HG02852 (cell line): ENCODE results near the gene RNF4.
"Not testable (repeated sequence)": the region's sequence is repeated elsewhere in the genome, so short reads cannot be mapped to it uniquely, and the experiment has no call there.

Experiments
- ATAC-seq: cut with Tn5 transposase; IDR thresholded peaks from one replicate; pipeline ENCODE4 v1.9.1; 2021; ENCODE audit warnings: mild to moderate bottlenecking, moderate library complexity; ENCODE audit not compliant: unreplicated experiment

RNF4 gene, protein sequence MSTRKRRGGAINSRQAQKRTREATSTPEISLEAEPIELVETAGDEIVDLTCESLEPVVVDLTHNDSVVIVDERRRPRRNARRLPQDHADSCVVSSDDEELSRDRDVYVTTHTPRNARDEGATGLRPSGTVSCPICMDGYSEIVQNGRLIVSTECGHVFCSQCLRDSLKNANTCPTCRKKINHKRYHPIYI

DNA sequence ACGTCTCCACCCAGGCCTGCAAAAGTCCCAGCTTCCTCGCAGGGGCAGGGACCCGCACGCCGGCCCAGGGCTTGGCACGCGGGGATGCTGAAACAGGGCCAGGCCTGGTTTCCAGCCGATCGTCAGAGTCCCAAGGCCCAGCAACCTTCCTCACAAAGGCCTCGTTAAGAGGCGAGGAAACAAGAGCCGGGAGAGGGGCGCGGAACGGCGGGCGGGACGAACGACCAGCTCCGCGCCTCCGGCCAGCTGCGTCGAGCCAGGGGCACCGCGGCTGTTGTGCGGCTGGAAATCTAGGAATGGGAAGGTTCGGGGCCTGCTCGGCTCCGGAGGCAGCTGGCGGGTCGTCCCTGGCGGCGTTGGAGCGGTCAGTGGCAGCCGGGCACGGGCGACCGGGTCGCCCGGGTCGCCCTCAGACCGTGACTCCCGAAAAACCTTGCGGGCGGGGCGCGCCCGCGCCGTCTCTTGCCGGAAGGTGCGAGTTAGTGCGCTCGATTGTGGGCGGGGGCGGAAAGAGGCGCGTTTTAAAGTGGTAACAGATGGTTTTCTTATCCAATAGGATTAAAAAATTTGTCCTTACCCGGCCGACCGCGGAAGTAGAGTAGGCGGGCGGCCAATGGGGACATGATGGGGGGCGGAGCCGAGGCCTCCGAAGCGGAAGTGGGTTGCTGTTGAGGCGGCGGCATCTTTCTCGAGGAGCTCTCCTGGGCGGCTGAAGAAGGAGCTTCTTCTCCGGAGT lies at the start of gene RNF4:
Gene RNF4, plus strand, starts transcription at position 651 of the 736 bp plus-strand sequence. CDS start 21,388 bp downstream, outside the sequence.
- peak; percentile 75 for ATAC-seq

DNA sequence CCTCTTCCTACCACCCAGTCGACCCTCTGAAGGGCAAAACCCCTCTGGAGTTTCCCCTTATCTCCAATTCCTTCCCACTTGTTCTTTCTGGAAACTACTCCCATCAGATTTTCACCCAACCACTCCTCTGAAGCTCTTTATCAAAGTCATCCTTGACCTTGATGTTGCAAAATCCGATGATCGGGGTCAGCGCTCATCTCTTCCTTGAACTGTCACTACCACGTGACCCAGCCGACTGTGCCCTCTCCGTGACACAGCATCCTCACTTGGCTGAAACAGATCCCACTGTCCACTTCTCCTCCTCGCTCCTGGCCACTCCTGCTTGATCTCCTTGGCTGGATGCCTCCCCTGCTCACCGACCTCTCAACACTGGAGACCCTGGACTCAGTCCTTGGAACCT lies 49.1 kb upstream of the RNF4 start:
- no peak for ATAC-seq

DNA sequence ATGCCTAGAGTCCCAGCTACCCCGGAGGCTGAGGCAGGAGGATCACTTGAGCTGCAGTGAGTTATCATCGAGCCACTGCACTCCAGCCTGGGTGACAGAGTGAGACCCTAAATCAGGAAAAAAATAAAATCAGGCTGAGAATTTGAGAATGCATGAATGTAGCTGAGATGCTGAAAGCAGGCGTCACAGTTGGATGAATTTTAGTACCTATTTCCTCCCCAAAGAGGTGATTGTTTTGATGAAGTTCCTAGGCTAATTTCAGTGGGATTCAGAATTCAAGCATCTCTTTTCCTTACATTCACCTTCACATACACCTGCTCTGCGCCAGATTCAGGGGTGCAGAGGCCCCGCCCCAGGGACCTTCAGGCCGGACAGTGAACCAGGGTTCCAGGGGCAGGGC lies 47.0 kb upstream of the RNF4 start:
- ATAC-seq: no peak

DNA sequence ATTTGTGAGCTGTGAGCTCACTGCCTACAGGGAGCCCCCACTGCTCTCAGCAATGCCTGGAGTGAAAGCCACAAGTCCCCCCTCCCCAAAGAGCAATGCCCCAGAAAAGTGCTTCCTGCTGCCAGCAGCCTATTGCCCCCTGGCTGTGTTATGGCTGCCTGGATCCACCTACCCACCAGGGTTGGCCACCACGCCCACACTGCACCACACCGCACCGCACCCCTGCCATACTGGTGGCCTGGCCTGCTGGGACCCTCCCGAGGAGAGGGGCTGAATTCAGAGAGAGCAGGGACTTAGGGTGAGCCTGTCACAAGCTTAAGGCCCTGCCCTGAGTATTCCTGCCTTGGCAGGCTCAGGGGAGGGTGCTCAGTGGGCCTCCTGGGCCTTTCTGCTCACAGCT lies 45.8 kb upstream of the RNF4 start:
- no peak for ATAC-seq

DNA sequence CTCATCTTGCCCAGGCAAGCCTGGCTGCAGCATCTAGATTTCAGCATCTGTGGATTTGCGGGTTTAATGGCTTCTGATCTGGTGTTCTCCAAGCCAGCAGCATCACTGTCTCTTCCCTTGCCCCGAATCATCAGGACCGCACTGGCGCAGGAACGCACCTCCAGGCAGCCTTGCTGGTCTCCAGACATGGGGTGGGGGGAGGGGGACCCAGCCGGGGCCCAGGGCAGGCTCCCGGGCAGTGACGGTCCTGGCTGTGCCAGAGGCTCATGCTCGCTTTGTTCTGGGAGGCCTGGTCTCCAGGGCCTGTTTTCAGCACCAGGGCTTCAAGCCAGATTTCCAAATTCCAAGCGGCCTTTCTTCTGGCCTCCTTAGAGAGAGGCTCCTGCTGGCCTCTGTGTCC lies 45.2 kb upstream of the RNF4 start:
- ATAC-seq: no peak

DNA sequence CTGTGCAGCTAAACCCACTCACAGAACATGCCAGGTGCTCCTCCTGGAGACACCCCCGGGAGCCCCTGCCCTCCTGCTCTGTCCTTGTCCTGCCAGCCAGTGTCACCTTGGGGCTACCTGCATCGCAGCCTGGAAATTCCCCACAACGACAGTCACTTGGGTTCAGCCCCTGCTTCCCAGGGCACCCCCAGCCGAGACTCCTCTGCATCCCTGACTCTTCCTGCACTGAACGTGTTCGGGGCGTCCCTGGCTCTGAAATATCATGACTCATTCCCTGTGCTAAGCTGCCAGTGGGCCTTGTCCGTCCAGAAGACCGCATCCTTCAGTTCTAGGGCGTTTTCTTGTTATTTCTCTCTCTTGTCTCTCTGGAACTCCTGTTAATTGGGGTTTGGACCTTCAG lies 44.3 kb upstream of the RNF4 start:
- no peak for ATAC-seq

DNA sequence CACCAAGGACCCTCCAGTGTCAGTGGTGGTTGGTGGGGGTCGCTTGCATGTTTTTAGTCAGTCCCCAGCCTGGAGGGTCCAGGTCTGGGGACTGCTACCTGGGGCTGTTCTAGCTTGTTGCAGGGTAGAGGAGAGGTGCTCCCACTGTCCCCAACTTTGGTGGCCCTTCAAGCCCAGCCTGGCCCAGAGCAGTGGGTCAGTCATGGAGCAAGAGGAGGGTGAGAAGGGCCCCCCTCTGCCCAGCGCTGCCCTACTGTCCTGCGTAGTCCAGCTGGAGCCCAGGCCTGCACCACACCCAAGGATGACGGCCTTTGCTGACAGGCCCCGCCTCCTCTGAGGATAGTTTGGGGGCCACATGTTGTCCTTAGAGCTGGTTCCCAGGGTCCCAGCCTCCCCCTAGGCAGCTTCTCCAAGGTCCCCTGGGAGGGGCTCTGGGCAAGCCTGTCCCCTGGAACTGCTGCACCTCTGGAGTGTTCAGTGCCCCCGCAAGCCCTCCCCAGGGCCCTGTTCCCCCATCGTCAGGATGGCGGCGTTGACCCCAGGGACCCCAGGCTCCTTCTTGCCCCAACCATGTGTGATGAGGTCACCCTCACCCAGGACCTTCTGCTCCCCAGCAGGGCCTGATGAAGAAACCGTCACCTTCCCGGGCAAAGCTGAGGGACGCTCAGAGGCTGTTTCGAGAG lies 43.4 kb upstream of the RNF4 start:
- ATAC-seq: no peak

DNA sequence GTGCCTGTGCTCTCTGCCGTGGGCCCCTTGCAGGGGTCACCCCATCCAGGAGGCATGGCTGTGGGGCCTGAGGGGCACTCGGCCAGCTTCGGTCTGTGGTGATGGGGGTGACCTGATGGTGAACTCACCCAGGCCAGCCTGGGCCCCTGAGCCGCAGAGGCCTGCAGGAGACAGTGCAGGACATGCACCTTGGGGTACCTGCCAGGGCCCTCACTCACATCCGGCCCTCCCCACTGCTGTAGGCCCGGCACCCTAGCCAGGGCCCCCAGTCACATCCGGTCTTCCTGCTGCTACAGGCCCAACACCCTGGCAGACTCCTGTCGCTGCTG lies 42.9 kb upstream of the RNF4 start:
- ATAC-seq: no peak

DNA sequence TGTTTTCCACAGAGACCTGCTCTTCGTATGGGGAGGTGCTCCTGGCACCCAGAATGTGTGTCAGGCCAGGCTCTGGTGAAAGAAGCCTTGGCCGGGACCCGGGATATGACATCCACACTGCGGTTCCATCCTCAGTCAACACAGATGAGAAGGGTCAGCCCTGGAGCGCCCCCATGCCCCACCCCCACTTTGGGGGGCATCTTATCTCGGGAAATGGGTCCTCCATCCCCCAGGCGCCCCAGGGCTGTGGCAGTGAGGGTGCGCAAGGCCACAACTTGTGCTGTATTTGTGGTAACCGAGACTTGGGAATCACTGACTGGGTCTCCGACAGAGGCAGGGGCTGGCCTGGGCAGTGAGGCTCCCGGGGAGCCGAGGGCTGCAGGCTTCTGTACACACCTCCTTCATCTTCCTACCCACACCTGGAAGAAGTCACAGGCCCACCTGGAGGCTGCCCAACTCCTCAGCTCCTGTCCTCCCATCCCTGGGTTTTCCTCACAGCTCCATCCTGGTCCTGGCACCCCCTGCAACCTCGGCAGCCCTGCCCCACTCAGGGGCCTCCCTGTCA lies 42.1 kb upstream of the RNF4 start:
- ATAC-seq: no peak

DNA sequence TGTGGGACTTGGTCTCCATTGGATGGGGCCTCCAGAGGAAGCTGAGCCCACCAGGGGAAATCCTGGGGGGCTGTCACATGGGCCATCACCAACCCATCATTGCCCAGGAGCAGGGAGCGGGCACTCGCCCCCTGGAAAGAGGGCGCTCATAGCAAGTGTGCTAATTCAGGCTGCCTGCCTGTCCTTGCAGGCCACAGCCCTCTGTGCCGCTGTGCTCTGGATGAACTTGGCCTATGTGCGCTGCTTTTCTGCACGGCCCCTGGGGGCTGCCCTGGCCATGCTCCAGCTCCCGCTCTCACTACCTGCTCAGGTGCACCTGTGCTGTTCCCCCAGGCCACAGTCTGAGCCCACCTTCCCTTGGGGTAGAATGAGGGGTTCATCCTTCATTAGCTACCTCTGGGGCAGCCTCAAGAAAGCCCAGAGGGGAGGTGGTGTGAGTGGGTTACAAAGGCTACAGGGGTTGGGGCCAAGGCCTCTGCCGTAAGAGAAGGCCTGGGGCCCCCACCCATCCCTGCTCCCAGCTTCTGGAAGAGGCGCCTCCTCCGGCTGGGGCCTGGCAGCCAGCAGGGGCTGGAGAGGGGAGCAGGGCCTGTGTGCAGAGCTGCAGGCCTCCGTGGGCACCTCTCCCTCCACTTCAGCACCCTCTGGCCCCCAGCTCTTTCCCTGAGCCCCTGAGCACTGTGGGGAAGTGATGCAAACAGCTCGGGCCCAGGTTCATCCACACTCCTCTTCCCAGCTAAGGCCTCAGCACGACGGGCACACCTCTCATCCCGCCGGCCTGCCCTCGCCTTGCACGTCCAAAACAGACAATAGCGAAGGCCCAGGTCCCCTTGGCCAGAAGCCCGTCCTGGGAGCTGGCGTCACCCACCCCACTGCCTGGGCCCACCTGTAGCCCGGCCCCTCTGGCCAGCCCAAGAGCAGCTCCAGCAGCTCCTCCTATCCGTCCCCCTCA lies 41.2 kb upstream of the RNF4 start:
- ATAC-seq: no peak

DNA sequence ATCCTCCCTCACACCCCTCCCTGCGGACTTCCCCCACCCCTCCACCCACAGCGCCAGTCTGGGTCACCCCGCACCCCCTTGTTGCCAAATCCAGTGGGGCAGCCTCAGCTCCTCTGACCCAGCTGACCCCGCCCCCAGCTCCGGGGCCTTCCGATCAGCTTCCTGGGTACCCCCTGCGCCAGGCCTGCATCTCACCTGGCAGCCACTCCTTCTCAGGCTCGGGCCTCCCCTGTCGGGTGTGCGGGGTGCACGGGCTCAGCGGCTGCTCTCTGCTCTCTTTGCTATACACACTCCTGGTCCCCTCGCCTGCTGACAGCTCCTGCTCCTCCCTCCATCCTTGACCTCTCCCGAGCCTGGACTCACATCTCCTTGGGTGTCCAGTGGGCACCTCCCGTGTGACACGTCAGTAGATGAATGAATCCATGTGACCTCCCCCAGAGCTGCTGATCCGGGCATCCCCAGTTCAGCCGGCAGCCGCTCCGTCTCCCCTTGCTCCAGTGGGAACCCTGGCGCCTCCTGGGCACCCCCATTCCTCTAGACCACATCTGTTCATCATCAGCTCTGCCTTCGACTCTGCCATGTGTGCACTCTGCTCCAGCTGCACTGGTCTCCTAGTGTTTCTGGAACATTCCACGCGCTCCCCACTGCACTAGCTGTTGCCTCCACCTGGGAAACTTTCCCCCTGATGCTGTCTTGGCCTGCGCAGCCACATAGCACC lies 40.3 kb upstream of the RNF4 start:
- no peak for ATAC-seq

DNA sequence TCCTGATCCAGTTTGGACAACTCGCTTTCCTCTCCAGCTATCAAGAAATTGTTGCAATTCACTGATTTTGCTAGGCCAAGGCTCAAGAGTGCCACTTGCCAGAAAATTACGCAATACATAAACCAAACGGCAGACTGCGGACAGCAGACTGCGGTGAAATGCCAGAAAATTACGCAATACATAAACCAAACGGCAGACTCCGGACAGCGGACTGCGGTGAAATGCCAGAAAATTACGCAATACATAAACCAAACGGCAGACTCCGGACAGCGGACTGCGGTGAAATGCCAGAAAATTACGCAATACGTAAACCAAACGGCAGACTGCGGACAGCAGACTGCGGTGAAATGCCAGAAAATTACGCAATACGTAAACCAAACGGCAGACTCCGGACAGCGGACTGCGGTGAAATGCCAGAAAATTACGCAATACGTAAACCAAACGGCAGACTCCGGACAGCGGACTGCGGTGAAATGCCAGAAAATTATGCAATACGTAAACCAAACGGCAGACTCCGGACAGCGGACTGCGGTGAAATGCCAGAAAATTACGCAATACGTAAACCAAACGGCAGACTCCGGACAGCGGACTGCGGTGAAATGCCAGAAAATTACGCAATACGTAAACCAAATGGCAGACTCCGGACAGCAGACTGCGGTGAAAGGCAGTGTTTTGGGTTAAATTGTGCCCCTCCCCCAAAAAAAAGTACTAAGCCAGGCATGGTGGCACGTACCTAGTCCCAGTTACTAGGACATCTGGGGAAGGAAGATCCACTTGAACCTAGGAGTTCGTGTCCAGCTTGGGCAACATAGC lies 38.8 kb upstream of the RNF4 start:
- ATAC-seq: not testable (repeated sequence)

DNA sequence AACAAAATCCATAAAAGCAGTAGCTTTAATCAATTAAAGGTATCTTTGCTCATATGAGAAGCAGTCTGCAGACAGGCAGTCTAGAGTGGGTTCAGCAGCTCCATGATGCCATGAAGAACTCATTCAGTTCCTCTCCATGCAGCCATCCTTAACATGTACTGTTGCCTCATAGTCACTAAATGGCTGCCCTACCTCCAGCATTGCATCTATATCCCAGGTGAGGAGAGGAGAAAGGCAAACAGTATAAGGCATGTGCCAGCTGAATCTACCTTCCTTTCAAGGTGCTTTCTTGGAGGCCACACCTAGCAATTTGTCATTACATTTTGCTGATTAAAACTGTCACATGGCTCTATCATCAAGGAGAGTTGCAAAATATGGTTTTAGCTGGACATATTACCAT lies 36.9 kb upstream of the RNF4 start:
- no peak for ATAC-seq

DNA sequence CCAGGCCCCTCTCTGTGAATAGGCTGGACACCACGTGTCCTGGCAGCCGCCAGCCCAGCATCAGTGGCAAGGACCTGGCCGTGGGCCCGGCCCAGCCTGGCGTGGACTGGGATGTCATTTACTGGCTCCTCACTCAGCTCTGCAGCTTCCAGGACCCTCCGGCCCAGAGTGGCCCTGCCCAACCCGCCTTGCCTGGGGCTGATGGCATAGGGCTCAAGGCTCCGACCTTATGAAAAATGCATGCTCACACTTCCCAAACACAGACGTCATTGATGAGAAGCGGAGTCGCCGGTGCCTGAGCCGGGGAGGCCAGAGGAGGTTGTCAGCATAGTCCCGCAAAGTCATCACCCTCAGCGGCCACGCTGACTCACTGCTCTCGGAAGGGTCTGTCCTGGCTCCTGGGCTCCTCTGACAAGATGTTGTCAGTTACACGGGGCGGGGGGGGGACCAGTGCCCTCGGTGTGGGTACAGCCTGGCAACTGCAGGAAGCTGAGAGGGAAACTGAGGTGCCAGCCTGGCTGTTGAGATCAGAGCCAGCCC lies 35.8 kb upstream of the RNF4 start:
- no peak for ATAC-seq

DNA sequence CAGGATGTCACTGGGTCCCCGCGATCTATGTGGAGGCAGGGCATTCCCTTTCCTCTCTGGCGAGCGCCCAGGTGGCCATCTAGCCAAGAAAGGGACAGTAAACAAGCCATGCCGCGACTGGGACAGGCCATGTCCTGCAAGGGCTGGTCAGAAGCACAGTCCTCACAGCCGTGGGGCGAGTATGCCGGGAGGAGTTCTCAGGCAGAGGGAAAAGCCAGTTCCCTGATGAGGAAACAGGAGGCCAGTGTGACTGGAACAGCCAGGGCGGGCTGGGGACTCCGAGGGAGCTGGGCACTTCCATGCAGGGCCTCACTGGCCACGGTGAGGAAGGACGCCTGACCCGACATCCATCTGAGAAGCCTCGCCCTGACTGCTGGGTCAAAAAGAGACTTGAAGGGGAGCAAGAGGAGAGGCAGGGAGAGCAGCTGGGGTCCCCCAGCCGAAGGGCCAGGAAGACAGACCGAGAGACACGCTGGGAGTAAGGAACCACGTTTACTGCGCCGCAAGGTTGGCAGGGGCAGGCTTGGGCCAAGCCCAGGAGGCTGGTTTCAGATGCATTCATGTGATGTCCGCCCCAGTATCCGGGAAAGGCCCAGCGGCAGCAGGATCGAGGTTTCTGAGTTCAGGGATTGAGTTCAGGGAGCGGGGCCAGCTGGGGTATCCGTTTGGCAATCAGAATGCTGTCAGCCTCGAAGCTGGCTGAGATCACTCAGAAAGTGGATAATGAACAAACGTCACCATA lies 35.1 kb upstream of the RNF4 start:
- no peak for ATAC-seq

DNA sequence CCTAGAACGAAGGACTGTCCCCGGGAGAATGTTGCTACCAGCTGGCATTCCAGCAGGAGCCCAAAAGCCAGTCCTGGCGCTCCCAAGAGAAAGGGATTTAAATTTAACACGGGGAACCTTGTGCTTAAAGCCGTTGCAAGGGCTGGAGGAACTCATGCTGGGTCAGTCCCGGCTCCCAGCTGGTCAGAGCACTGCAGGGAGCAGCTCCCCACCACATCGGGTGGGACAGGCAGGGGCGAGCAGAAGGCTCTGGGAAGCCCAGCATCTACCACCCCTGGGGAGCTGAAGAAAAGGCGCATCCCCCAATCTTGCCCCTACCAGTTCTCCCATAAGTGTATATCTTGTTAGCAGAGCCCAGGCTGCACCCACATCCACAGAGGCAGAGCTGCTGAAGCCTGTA lies 34.5 kb upstream of the RNF4 start:
- no peak for ATAC-seq

DNA sequence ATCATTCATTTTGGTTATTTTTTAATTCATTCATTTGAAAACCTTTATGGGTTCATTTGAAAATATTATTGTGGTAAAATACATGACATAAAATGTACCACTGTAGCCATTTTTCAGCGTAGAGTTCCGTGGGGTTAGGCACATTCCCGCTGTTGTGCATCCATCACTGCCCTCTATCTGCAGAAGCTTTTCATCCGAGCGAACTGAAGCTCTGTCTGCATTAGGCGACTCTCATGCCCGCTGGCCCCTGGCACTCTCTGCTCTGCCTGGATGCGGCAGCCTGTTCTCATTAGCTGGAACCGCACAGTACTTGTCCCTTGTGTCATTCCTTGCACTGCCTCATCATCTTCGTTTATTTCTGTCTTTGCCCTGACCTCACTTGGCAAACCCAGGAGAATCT lies 32.6 kb upstream of the RNF4 start:
- ATAC-seq: no peak

DNA sequence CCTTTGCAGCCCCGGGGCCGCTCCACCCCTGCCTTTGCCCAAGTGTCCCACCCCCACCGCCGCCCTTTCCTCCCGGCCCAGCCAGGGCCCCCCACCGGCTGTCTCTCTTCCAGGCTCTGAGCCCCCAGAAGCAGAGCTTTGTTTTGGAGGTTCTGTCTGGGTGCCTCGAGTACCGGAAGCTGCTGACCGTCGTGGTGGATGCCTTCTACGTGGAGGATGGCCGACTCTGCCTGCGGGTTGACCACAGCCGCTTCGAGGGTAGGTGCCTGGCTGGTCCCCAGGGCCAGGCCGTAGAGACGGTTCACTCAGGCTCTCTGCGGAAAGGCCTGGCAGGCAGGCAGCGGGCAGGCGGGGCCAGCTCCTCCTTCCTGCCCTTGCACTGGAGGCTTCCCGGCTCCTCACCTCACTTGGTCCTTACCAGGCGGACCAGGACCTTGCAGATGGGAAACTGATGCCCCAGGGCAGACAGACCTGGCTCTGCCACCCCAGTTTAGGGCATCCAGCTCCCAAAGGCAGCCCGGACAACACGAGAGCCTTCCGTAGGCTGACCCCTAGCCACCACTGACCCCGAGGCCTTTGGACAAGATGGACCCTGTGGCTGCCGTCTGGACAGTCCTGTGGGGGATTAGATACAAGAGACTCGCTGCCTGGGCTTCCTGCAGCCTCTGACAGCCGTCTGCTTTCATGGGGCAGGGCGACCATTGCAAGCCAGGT lies 32.0 kb upstream of the RNF4 start:
- no peak for ATAC-seq
